Stomach (tissue), 9 donors: ENCODE measurements around the gene MACC1. TPM values are rescaled to one million over a fixed set of nuclear protein-coding genes. Genes with fewer than 3 reads are reported as not detected.

ENCODE experiments used
- DNase-seq, 2 donors: peaks; one replicate each; pipeline versions ENCODE4 v3.0.0 to v3.0.0-alpha.2; 2013 to 2019
- H3K27ac ChIP-seq, 5 donors: fragments of 200-600 bp in 4 of 5; sonication (generic) in 4 of 5; one replicate each; pipeline ENCODE4 v1.5.1; 2013 to 2019; ENCODE audit warnings: mild to moderate bottlenecking in 1 of 5, moderate library complexity in 1 of 5
- H3K27me3 ChIP-seq, 3 donors: fragments of 200-600 bp; sonication (generic); one replicate each; pipeline ENCODE4 v1.5.1; 2017 to 2019; ENCODE audit warnings: mixed run types in 1 of 3
- H3K36me3 ChIP-seq, 4 donors: fragments of 200-600 bp; sonication (generic); 1 replicate in 3 of 4; 2 replicates in 1 of 4; pipeline ENCODE4 v1.5.1; 2016 to 2019
- H3K4me1 ChIP-seq, 4 donors: fragments of 200-600 bp; sonication (generic); one replicate each; pipeline ENCODE4 v1.5.1; 2016 to 2019
- H3K4me3 ChIP-seq, 4 donors: fragments of 200-600 bp; sonication (generic) in 3 of 4; one replicate each; pipeline ENCODE4 v1.5.1; 2016 to 2019; ENCODE audit warnings: mild to moderate bottlenecking in 1 of 4
- H3K9me3 ChIP-seq, 4 donors: fragments of 200-600 bp; sonication (generic); one replicate each; pipeline ENCODE4 v1.5.1; 2016 to 2019
- EP300 ChIP-seq: sonication (generic); formaldehyde crosslinking; IDR thresholded peaks from one replicate; pipeline ENCODE4 v1.6.1; 2017; ENCODE audit warnings: antibody characterized with exemption
- POLR2A ChIP-seq, 4 donors: fragments of 450-650 bp; IDR thresholded peaks; one replicate each; pipeline ENCODE4 v1.6.1; 2016; ENCODE audit warnings: antibody characterized with exemption in 4 of 4, control low read depth in 2 of 4, mild to moderate bottlenecking in 1 of 4, moderate library complexity in 1 of 4
- POLR2AphosphoS5 ChIP-seq, 3 donors: sonication (generic); formaldehyde crosslinking; IDR thresholded peaks; one replicate each; pipeline ENCODE4 v1.6.1; 2016; ENCODE audit warnings: antibody characterized with exemption in 3 of 3
- WGBS, 5 donors: extraction: QIAGEN DNeasy Blood & Tissue Kit in 3 of 5; methylation state at CpG; one replicate each; pipeline versions ENCODE4 v1.1.5 to v1.1.7; 2013 to 2018; 5-methylcytosine and 5-hydroxymethylcytosine counted together
- intact Hi-C: fragments of 100-400 bp; cut with DNase I; formaldehyde crosslinking; loops from one replicate; pipeline ENCODE4 v1.15.1; 2023; ENCODE audit warnings: low total_unique reads
- polyA plus RNA-seq, 3 donors: library from polyadenylated mRNA; stranded (reverse); fragments of 200-250 nt; gene quantifications; one replicate each; pipeline ENCODE4 v1.2.3, GENCODE V29; 2013
- total RNA-seq, 5 donors: library from RNA; depleted of rRNA; stranded (reverse); fragments of >200 nt; gene quantifications; one replicate each; pipeline versions ENCODE4 v1.1.0 to v1.2.3, GENCODE V29; 2014 to 2016
- TF ChIP-seq, protein P1 (sequence below), 7 experiments: fragments of 450-650 bp in 4 of 7; fragments of 200-600 bp in 3 of 7; sonication (generic) in 3 of 7; IDR thresholded peaks; one replicate each; pipeline ENCODE4 v1.5.1; 2016 to 2019; ENCODE audit warnings: antibody characterized with exemption in 7 of 7, control low read depth in 2 of 7, mild to moderate bottlenecking in 1 of 7
- donor health status: healthy with polysubstance abuse.
- donor health status: Bipolar disorder and iron deficiency.
- donor health status: healthy.

Gene MACC1
- total and polyA plus RNA-seq, 8 donors: 0.76 to 41.7 (median 2.2) TPM; not detected in 1

DNA sequence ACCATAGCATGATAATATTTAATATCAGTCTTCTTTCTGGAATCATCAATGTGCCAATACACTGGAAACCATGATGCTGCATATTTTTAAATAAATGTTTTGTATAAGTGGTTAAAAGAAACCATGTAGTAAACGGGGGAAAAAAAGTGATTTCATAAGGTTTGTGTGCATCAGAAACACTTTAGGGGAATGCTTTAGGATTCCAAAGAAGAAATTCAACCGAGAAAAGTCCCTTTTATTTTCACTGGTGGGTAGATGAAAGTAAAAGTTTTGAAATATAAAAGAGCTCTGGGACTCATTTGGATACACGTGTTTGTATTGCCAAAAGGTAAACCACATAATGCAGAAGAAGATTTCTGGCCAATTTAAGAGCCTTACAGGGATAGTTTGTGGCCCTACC lies 11.9 kb upstream of the MACC1 start:
- H3K4me1 ChIP-seq: no peaks in the 10 kb centered on the region
- 79 to 88% (median 86%) methylated on average over 3 of the region's 3 CpGs for WGBS, 5 donors
- no peak overlapping the region for H3K4me3 ChIP-seq
- no peak overlapping the region for H3K27ac ChIP-seq
- TF ChIP-seq POLR2AphosphoS5 (IDR thresholded peaks at IDR 0.05) (no peak), POLR2A (IDR thresholded peaks at IDR 0.05) (no peak), EP300 (no peak)
- TF ChIP-seq, protein P1, sequence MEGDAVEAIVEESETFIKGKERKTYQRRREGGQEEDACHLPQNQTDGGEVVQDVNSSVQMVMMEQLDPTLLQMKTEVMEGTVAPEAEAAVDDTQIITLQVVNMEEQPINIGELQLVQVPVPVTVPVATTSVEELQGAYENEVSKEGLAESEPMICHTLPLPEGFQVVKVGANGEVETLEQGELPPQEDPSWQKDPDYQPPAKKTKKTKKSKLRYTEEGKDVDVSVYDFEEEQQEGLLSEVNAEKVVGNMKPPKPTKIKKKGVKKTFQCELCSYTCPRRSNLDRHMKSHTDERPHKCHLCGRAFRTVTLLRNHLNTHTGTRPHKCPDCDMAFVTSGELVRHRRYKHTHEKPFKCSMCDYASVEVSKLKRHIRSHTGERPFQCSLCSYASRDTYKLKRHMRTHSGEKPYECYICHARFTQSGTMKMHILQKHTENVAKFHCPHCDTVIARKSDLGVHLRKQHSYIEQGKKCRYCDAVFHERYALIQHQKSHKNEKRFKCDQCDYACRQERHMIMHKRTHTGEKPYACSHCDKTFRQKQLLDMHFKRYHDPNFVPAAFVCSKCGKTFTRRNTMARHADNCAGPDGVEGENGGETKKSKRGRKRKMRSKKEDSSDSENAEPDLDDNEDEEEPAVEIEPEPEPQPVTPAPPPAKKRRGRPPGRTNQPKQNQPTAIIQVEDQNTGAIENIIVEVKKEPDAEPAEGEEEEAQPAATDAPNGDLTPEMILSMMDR (IDR thresholded peaks at IDR 0.05): no peak
- H3K9me3 ChIP-seq: no peaks in the 10 kb centered on the region
- H3K27me3 ChIP-seq: no peaks in the 10 kb centered on the region
- DNase-seq: no peak
- intact Hi-C loops: no loop called here
- H3K36me3 ChIP-seq: no peaks in the 10 kb centered on the region

DNA sequence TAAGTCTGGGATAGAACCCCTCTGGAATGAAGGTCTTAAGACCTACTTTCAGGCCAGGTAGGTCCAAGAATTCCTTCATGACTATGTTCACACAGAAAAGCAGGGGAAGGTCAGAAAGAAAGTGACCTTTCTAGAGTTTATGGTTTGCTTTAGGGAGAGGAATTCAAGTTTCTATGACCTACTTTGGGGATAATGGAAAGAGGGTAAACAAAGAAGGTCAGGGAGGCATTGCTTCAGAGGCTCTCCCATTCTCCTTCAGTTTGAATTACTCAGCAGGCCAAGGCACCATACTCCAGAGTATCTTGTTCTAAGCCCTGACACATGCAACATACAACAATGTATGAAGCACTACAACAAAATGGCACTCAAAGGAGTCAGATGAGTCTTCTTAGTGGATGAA lies 11.5 kb upstream of the MACC1 start:
- Histone ChIP-seq H3K36me3 (no peaks in the 10 kb centered on the region), H3K4me3 (no peak overlapping the region), H3K4me1 (no peaks in the 10 kb centered on the region), H3K9me3 (no peaks in the 10 kb centered on the region), H3K27me3 (no peaks in the 10 kb centered on the region), H3K27ac (no peak overlapping the region)
- no peak for DNase-seq
- intact Hi-C loops: no loop called here
- TF ChIP-seq POLR2AphosphoS5 (IDR thresholded peaks at IDR 0.05): no peak
- no peak for TF ChIP-seq EP300

DNA sequence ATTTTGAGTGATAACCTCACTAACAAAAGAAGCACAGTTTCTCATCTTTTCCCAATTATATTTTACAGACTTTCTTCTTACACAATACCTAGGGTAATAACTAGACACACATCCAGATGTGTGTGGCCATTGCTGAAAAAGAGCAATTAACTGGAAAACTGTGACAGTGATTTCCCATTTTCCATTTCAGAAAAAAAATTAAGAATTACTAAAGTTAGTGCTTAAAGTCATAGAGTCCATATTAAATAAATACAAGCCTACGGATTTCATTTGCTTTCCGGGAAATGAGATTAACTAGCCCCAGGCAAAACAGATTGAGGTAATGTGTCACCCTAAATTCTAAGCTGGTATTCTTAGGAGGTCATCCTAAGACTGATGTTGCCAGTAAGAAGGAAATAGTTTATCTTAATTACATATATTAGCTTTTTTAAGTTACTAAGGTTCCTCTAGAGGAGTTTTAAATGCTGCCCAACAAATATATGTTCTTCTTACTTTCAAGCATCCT lies 10.2 kb upstream of the MACC1 start:
- Histone ChIP-seq H3K36me3 (no peaks in the 10 kb centered on the region), H3K4me1 (no peaks in the 10 kb centered on the region), H3K27ac (no peak overlapping the region), H3K27me3 (no peaks in the 10 kb centered on the region), H3K4me3 (no peak overlapping the region), H3K9me3 (no peaks in the 10 kb centered on the region)
- DNase-seq: no peak
- 64 to 90% (median 74%) methylated on average over 2 of the region's 2 CpGs for WGBS, 5 donors
- TF ChIP-seq POLR2AphosphoS5 (IDR thresholded peaks at IDR 0.05) (no peak), EP300 (no peak), POLR2A (IDR thresholded peaks at IDR 0.05) (no peak)
- TF ChIP-seq, protein P1 (IDR thresholded peaks at IDR 0.05): no peak
- intact Hi-C loops: no loop called here

DNA sequence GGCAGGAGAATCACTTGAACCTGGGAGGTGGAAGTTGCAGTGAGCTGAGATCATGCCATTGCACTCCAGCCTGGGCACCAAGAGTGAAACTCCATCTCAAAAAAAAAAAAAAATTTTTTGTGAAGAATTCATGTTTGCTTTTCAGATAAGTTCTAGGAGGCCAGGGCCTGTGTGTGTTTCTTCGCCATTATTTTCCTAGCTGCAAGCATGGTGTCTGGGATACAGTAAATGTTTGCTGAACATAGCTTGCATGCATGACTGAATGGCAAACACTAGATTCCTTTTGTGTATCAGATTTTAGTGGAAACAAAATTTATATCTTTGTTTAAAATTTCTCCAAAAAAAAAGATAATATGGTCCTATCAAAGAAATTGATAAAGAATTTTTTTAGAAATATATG lies 9.7 kb upstream of the MACC1 start:
- Histone ChIP-seq H3K4me3 (no peak overlapping the region), H3K27me3 (no peaks in the 10 kb centered on the region), H3K36me3 (no peaks in the 10 kb centered on the region), H3K27ac (no peak overlapping the region), H3K4me1 (no peaks in the 10 kb centered on the region), H3K9me3 (no peaks in the 10 kb centered on the region)
- WGBS, 5 donors: 0 to 37% (median 26%) methylated on average over 1 of the region's 1 CpG
- TF ChIP-seq, protein P1 (IDR thresholded peaks at IDR 0.05): no peak
- TF ChIP-seq POLR2A (IDR thresholded peaks at IDR 0.05) (no peak), EP300 (no peak), POLR2AphosphoS5 (IDR thresholded peaks at IDR 0.05) (no peak)
- intact Hi-C loops: no loop called here
- DNase-seq: peak in 1 of 2 donors; percentile 18

DNA sequence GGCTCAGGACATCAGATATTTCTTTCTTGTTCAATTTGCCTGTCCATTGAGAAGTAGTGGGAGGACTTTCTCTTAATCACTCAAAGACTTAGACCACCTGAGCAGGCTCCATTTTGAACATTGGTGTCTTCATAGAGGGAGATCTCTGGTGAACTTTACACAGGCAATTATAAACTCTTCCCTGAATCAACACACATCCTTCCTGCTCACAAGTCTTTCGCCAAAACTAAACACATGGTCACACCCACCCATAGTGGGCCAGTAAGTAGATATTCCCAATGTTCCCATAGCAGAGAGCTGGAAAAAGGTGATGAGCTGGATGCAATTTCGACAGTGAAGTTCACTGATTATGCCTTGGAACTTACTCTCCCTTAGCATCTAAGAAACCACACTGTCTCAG lies 8.2 kb upstream of the MACC1 start:
- H3K9me3 ChIP-seq: no peaks in the 10 kb centered on the region
- no peak overlapping the region for H3K4me3 ChIP-seq
- WGBS, 5 donors: 85 to 98% (median 88%) methylated on average over 2 of the region's 2 CpGs
- no peak overlapping the region for H3K27ac ChIP-seq
- no peak for DNase-seq
- H3K36me3 ChIP-seq: no peaks in the 10 kb centered on the region
- intact Hi-C loops: no loop called here
- TF ChIP-seq, protein P1 (IDR thresholded peaks at IDR 0.05): no peak
- TF ChIP-seq EP300 (no peak), POLR2AphosphoS5 (IDR thresholded peaks at IDR 0.05) (no peak)
- peaks cover under 1 to 13% (median 3%) of the 10 kb centered on the region in 4 donors for H3K4me1 ChIP-seq
- no peaks in the 10 kb centered on the region for H3K27me3 ChIP-seq
